COR-L47 (cell line): ENCODE data around the gene PBX1.
"Not testable (repeated sequence)": the region's sequence is repeated elsewhere in the genome, so short reads cannot be mapped to it uniquely, and the experiment has no call there.

Experiments used
- DNase-seq: peaks from one replicate; lab custom pipeline; 2025; lab: John Stamatoyannopoulos, UW

PBX1 gene

GRCh38 chr1:164590592-164590991 lies 31.6 kb downstream of the PBX1 start:
- no peak for DNase-seq

- no peak for DNase-seq
These were observed 32.9 kb downstream of the PBX1 start for GRCh38 chr1:164591858-164592257.

GRCh38 chr1:164592634-164593033 lies 33.6 kb downstream of the PBX1 start:
- DNase-seq, result no peak

DNA sequence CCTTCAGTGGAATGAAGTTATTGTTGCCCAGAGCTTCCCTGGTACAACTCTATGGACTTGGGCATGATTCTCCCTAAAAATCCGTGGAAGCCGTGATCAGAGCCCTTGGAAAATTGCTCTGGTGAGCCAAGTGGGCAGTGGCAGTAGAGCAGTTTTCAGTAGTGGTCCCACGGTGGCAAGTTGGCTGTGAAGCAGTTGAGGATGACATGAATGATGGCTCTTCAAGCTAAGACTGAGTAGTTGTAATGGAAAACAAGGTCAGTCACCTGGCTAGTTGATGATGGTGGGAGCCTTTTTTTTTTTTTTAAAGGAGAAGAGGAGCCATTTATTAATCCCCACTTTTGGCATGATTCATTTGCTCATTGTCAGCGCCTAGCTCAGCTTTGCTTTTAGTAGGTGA lies 36.2 kb downstream of the PBX1 start:
- no peak for DNase-seq

DNA sequence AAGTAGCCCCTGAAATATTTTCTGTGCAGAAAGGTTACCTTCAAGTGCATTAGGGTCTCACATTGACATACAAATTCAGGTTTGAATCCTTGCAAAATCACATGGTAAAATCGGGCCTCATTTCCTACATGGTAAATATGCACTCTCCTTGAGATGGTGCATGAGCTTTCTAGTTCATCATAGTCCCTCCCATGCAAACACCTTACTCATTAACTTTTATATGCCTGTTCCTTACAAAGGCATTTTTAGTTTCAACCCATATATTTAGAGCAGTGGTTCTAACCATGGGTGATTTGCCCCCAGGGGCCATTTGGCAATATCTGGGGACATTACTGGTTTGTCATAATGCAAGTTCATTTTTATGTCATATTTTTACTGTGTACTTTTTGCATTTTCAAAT lies 37.2 kb downstream of the PBX1 start:
- DNase-seq, result no peak

DNA sequence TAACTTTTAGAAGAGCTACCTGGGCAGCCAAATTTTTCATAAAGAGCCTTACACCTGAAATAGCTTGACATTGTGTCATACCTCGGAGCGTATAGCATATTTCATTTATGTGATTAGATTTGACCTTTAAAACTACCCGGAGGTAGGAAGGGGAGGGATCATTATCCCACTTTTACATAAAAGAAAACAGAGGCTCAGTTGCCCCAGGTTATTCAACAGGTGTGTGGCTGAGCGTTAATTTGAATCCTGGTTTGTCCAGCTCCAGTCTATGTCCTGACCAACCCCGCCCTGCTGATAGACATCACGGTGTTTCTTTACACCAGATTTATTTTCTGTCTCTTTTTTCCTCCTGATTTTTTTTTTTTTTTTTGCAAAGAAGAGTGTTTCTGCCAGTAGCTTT lies 39.7 kb downstream of the PBX1 start:
- DNase-seq, result no peak

GRCh38 chr1:164599272-164599671 lies 40.3 kb downstream of the PBX1 start:
- DNase-seq, result no peak

GRCh38 chr1:164601399-164602100 lies 42.6 kb downstream of the PBX1 start:
- DNase-seq, result no peak

DNA sequence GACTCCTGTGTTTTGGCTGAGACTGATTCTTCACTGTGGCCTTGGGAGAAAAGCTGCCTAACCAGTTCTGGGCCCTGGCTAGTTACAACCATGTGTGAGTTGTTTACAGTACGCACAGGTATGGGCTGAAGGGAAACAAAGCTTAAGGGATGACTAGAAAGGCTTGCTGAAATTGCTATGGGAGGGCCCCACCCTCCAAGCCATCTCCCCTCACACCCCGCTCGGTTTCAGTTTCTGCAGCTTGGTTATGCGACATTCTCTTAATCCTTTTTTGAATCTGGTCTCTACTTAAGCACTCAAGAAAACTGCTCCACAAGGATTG lies 43.1 kb downstream of the PBX1 start:
- DNase-seq, result peak; percentile 78

DNA sequence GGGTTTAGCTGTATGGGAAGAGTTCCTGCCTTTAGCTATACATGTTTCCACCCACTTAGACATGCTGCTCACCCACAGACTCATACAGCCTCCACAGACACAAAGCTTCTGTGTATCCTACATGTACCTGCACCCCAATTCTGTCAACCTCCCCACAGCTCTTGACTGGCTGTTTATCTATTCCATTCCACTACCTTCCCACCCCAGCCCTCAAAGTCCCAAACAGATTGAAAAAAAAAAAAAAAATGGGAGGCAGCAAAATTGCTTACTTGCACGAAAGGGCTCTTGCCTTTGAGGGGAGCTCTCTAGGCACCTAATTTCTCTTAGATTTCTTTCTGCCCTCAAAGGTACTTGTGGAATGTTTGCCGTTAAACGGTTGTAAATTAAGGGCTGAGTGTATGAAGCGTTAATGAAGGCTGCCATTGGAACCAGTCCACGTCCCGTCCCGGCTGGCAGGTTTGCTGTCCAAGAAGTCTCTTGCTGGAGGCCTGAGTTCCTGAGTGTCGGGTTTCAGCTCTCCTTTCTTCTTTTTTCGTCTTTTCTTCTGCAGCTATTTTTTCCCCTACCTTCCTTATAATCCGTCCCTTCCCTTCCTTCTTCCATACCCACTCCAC lies 43.6 kb downstream of the PBX1 start:
- DNase-seq, result peak; percentile 15

DNA sequence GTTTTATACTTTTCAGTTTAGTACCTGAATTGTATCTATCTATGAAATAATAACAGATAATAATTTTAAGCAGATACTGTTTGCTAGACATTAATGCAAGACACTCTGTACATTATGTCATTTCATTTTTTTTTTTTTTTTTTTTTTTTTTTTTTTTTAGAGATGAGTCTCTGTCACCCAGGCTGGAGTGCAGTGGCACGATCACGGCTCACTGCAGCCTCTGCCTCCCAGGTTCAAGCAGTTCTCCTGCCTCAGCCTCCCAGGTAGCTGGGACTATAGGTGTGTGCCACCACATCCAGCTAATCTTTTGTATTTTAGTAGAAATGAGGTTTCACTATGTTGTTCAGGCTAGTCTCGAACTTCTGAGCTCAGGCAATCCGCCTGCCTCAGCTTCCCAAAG lies 44.8 kb downstream of the PBX1 start:
- DNase-seq, result not testable (repeated sequence)

DNA sequence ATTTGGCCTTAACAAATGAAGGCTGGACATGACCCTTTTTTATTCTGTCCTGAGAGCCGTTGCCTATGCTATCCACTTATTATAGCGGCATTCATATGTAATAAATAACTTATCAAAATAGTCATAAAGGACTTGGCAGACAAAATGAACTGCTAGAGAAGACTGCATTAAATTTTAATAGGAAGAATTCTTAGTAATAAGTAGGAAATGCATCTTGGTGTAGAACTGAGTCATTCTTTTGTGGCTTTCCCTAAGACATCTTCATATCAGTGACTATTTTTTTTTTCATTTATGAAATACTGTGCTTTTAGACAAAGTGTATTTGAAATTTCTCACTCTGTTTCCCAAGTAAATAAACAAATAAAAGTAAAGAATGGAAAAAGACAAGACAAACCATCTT lies 45.6 kb downstream of the PBX1 start:
- no peak for DNase-seq

- peak; percentile 4 for DNase-seq
These were observed 46.5 kb downstream of the PBX1 start for GRCh38 chr1:164605254-164606091.

DNA sequence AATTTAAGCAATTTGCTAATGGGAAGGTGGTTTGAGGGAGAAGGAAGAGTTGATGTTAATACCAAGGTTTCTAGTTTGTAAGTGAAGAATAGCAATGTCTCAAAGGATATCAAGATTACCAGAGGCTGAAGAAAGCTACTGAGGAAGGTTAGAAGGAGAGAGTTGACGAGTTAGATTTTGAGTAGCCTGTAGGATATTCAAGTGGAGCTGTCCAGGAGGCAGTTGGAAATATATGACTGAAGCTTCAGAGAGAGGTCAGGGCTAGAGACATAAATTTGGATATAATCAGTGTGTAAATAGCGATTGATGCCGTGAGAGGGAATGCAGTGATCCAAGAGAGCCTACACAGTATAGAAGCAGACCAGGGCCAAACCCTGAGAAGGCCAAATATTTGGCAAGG lies 48.4 kb downstream of the PBX1 start:
- no peak for DNase-seq

DNA sequence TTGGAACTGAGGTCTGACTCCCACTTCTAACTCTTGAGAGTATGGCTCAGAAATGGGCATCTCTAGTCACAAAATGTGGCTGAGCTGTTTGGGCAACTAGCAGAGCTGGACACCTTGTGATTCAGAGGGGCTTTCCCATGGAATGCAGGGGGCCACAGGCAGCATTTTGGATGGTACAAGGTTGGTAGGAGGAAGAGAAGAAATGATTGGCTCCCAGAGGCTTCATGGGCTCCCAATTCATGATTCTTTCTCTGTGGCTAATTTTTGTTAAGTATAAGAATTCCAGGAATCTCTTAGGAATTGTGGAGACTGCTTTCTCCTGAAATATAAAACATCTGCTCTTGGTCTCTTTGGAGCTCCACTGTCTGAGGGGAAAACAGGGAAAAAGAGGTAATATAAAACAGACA lies 49.7 kb downstream of the PBX1 start:
- no peak for DNase-seq

- DNase-seq, result no peak
These were observed 50.1 kb downstream of the PBX1 start for GRCh38 chr1:164609089-164609488.

DNA sequence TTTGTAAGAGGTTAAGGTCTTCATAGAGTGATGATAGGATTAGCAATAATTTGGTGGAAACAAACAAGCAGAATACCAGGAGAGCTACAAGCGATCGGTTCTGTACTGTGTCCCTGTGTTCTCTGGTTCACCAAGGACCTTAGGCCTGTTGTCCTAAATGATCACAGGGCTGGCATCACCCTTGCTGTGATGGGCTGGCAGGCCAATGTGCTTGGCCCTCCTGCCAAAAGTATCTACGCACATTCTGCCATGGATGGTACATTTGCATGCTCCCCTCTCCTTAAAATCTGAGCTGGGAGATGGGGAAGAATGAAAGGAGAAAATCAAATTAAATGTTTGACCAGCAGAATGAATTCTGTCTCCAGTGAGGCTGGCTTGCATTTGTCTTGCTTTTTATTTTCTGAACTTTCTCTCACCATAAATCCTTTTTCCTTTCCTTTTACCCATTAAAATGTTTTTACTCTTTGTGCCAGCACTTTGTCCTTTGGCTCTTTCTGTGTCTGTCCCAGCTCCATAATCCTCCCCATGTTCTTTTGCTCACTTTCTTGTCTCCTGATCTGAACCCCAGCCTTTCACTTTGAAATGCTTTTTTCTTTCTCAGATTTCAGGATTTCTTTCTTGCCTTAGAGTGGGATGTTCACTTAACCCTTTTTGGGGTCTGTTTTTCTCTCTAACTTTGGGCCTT lies 51.7 kb downstream of the PBX1 start:
- DNase-seq, result no peak

GRCh38 chr1:164611754-164612642 lies 53.0 kb downstream of the PBX1 start:
- DNase-seq, result peak; percentile 76

GRCh38 chr1:164613176-164613575 lies 54.2 kb downstream of the PBX1 start:
- no peak for DNase-seq

GRCh38 chr1:164614316-164614715 lies 55.3 kb downstream of the PBX1 start:
- DNase-seq, result no peak

DNA sequence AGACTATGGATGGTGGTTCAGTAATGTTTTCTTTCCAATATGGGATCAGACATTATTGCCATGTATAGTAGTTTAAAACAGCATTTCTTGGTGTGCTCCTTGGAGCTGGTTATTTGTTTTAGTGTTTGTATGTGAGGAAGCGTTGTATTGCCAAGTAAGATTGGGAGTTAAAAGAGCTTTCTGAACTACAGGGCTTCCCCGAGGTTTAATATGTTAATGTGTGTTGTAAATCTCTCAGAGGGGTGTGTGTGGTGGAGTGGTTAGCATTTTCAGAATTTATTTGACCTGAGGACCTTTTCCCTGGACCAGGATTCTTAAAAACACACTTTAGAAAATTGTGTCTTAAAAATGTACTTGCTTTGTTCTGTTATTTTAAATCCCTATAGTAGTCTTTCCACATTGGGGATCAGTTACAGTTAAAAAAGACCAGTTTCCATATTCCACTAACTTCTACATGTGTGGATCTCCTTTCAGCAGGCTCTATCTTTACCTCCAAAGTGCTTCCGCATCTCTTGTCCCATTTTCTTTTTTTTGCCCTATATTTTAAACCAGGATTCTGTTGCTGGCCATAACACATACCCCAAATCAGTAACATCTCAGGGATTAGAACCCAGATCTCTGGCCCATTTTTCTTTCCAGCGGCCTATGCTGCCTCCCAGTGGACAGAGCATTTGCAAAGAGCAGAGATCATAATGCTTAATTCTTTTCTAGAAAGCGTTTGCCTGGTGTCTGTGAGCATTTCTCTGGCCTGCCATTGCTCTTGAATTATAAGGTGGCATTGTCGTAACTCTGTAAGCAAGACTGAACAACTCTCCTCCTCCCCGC lies 58.6 kb downstream of the PBX1 start:
- DNase-seq, result no peak
